Hematopoietic multipotent progenitor cell treated with erythropoietin and hydrocortisone succinate and interleukin-3 and kit ligand, for 6 days (in vitro differentiated cells): ENCODE results near the gene HDAC1.
A peak's percentile ranks its signal among the peaks of the same experiment; 100 is the strongest.
"Not testable (repeated sequence)": the region's sequence is repeated elsewhere in the genome, so short reads cannot be mapped to it uniquely, and the experiment has no call there.

Source experiments
- DNase-seq: peaks from one replicate; pipeline ENCODE4 v3.0.0-alpha.2; 2015

Gene HDAC1

DNA sequence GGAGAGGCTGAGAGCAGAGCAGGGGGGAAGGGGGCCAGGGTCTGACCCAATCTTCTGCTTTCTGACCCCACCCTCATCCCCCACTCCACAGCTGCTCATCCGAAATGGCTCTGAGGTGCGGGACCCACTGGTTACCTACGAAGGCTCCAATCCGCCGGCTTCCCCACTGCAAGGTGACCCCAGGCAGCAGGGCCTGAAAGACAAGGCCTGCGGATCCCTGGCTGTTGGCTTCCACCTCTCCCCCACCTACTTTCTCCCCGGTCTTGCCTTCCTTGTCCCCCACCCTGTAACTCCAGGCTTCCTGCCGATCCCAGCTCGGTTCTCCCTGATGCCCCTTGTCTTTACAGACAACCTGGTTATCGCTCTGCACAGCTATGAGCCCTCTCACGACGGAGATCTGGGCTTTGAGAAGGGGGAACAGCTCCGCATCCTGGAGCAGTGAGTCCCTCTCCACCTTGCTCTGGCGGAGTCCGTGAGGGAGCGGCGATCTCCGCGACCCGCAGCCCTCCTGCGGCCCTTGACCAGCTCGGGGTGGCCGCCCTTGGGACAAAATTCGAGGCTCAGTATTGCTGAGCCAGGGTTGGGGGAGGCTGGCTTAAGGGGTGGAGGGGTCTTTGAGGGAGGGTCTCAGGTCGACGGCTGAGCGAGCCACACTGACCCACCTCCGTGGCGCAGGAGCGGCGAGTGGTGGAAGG is 17.1 kb upstream of the HDAC1 start:
- DNase-seq: no peak

- no peak for DNase-seq
Observed at GRCh38 chr1:32275424-32275823, 16.5 kb upstream of the HDAC1 start.

- no peak for DNase-seq
Observed at GRCh38 chr1:32276032-32276782, 15.7 kb upstream of the HDAC1 start.

DNA sequence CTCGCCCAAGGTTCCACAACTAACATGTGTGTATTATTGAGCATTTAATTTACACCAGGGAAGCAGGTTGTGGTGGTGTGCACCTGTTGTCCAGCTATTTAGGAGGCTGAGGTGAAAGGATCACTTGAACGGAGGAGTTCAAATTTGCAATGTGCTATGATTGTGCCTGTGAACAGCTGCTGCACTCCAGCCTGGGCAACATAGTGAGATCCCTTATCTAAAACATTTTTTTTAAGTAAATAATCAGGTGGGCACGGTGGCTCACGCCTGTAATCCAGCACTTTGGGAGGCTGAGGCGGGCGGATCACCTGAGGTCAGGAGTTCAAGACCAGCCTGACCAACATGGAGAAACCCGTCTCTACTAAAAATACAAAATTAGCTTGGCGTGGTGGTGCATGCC is 7.1 kb upstream of the HDAC1 start:
- DNase-seq: not testable (repeated sequence)

GRCh38 chr1:32285658-32286057 is 6.2 kb upstream of the HDAC1 start:
- no peak for DNase-seq

GRCh38 chr1:32286763-32287162 is 5.1 kb upstream of the HDAC1 start:
- DNase-seq: no peak

GRCh38 chr1:32289256-32289655 is 2.6 kb upstream of the HDAC1 start:
- no peak for DNase-seq

DNA sequence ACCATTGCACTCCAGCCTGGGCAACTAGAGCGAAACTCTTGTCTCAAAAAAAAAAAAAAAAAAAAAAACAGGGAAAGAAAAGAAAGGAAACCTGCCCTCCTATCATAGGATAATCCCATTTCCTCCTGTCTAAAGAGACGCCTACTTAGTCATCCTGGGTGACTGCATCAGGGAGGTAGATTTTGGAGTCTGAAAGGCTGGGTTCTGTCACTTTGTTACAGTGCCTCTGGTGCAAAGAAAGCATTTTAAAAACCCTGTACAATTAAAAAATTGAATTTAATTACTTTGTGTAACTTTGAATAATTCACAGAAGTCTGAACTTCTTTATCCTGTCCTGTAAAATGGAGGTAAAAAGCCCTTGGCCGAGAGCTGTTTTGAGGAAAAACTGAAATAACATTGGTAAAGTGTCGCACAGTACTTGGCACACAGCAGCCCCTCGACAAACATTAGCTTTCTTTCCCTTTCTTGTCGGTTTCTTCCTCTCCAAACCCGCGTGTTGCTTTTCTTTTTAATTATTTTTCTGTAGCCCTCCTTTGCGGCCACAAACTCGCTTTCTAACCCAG is 657 bp upstream of the HDAC1 start:
- DNase-seq: peak; percentile 28

DNA sequence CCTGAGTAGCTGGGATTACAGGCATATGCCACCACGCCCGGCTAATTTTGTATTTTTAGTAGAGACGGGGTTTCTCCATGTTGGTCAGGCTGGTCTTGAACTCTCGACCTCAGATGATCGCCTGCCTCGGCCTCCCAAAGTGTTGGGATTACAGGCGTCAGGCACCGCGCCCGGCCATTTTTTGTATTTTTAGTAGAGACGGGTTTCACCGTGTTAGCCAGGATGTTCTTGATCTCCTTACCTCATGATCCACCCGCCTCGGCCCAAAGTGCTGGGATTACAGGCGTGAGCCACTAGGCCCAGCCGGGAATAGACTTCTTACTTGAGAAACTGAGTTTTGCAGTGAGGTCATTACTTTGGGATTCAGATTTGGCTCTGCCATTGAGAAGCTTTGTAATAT is 6.3 kb downstream of the HDAC1 start:
- not testable (repeated sequence) for DNase-seq

DNA sequence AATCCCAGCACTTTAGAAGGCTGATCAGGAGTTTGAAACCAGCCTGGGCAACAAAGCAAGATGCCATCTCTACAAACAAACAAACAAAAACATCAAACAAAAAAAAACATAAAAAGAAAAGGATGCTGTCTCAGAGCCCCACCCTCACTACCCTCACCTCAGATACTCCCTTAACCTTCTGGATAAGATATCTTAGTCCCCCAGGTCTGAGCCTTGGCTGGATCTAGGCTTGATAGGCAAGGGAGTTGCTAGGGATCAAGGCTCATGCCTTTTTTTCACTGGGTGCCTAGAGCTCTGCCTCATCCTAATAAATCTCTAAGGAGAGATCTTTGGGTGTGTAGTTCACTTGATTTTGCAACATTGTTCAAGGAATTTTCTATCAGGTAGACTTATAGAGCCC is 7.4 kb downstream of the HDAC1 start:
- DNase-seq: peak; percentile 42

- DNase-seq: no peak
Observed at GRCh38 chr1:32303358-32303757, 11.5 kb downstream of the HDAC1 start.

DNA sequence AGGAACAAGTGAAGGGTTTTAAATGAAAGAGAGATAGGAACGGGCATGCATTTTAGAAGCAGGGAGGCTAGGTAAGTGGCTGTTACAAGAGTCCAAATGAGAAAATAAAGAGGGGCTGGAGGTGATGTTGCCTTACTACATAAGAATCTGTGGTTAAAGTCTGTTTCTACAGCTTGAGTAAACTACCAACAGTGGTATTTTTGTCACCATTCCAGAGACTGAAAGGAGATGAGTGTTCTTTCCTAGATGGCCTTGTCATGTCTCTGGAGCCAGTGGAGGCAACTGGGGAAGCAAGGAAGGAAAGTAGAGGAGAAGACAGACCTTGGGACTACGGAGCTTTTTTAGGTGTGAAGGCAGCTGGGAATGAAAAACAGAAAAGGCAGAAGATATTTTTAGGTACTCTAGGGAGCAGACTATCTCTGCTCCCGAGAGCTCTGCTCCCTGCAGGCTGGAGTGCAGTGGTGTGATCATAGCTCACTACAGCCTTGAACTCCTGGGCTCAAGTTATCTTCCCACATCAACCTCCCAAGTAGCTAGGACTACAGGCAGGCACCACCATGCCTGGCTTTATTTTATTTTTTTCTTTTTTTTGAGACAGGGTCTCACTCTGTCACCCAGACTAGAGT is 12.2 kb downstream of the HDAC1 start:
- no peak for DNase-seq

GRCh38 chr1:32305310-32305709 is 13.4 kb downstream of the HDAC1 start:
- no peak for DNase-seq

DNA sequence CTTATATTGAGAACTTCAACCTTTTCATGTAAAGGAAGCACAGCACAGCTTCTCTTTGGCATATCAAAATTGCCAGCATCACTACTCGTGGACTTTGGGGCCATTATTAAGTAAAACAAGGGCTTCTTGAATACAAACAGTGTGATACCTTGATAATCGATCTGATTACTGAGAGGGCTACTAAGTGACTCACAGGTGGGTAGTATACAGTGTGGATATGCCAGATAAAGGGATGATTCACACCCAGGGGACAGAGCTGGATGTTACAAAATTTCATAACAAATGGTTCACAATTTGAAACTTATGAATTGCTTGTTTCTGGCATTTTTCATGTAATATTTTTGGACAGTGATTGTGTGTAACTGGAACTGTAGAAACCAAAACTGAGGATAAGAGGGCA is 15.4 kb downstream of the HDAC1 start:
- peak; percentile 50 for DNase-seq

DNA sequence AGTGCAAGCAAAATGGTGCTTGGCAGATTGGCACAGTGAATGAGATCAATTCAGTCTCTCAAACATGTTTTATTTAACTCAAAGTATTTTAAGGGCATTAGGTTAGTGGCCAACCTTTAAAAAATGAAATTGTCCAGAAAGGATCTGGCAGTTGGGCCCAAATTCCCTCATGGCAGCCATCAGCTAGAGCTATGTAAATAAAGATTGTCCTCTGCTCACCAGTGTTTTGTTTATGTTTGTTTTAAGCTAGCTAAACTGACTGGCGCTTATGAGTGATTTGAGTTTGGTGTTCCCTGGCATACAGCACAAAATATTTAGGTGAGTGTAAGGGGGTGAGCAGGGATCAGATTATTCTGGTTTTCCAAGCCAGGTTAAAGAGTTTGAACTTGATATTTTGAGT is 18.1 kb downstream of the HDAC1 start:
- no peak for DNase-seq

DNA sequence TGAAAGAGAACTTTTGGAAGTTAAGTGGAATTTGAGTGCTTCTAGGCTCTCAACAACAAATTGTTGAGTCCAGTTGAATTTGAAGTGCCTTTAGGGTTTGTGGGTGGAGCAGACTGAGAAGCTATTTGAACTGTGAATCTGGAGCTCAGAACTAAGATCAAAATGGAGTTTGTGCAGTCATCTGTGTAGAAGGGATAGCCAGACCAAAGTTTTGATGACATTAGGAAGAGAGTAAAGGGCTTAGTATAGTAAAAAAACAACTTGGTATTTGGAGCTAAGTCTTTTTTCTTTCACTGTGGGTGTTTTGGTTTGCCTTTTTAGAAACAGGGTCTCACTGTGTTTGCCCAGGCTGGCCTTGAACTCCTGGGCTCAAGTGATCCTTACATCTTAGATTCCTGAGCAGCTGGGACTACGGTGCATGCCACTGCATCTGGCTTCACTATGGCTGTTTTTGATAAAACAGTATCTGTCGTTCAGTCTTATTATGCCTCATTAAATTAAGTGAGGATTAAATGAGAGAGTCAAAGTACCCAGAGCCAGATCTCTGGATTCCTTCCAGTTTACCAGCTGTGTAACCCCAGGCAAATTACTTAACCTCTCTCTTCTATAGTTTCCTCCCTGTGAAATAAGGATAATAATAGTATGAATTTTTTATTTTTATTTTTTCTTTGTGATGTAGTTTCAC is 20.0 kb downstream of the HDAC1 start:
- no peak for DNase-seq

- no peak for DNase-seq
Observed at GRCh38 chr1:32316903-32317277, 25.0 kb downstream of the HDAC1 start.

- no peak for DNase-seq
Observed at GRCh38 chr1:32318127-32318869, 26.4 kb downstream of the HDAC1 start.

DNA sequence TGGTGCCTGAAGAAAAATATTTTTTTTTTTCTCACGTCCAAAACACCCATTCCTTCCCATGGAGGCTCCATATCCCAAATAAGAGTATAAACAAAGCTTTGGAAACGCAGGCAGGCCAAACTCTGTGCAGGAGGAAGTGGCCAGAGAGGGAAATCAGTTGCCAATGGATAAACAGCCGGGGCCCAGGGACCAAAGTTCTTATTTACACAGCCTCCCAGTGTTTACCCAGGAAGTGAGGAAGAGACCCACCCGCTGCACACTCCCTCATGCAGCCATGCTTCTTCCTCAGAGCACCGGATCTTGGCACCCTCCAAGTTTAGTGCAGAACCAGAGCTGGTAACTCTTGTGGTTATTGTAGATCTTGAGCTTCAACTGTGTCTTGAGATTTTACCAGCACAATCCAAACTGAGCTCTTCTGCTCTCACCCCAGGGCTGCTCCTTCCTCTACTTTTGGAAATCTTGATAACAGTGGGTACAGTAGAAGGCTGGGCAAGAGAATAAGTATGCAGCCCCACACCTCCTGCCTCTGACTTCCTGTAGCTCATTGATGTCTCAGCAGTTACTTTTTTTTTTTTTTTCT is 29.9 kb downstream of the HDAC1 start:
- DNase-seq: peak; percentile 36

DNA sequence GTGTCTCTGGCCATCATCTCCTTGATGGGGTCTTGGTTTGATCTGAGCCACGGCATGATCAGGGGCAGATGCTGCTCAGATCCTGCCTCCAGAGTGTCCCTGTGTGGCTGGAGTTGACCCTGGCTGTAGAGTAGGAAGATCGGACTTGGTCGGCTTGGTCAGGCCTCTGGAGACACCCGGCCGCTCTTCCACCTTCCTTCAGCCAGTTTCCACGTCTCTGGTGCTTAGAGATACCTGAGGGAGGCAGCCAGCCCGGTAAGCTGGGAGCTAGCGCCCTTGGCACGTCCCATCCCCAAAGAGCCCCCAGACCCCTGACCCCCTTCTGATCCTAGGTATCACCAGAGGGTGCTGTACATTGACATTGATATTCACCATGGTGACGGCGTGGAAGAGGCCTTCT is 35.3 kb downstream of the HDAC1 start:
- no peak for DNase-seq

GRCh38 chr1:32329931-32330466 is 38.1 kb downstream of the HDAC1 start:
- no peak for DNase-seq
